H9 (cell line): ENCODE measurements around the gene PAIP1. TPM values are rescaled to one million over a fixed set of nuclear protein-coding genes. Genes with fewer than 3 reads are reported as not detected.

Experiments used
- DNase-seq: peaks from one replicate; pipeline ENCODE4 v3.0.0-alpha.2; 2017
- H2AFZ ChIP-seq: one replicate; pipeline ENCODE4 v1.6.1; 2013; ENCODE audit warnings: mild to moderate bottlenecking, low read length, control low read depth, moderate library complexity
- H2AK5ac ChIP-seq: 2 replicates; pipeline ENCODE4 v1.6.1; 2013; ENCODE audit warnings: low read length, control low read depth, mixed read lengths; ENCODE audit not compliant: insufficient read length
- H2BK120ac ChIP-seq: one replicate; pipeline ENCODE4 v1.6.1; 2013; ENCODE audit warnings: low read depth, mild to moderate bottlenecking, low read length, control low read depth, inconsistent platforms; ENCODE audit not compliant: poor library complexity, severe bottlenecking
- H2BK12ac ChIP-seq: 2 replicates; pipeline ENCODE4 v1.6.1; 2013; ENCODE audit warnings: low read length, control low read depth, mixed read lengths, low read depth; ENCODE audit not compliant: insufficient read length
- H2BK15ac ChIP-seq: 2 replicates; pipeline ENCODE4 v1.6.1; 2013; ENCODE audit warnings: low read depth, low read length, control low read depth
- H2BK20ac ChIP-seq: one replicate; pipeline ENCODE4 v1.6.1; 2013; ENCODE audit warnings: low read depth, mild to moderate bottlenecking, low read length, control low read depth, inconsistent platforms; ENCODE audit not compliant: poor library complexity, severe bottlenecking
- H2BK5ac ChIP-seq: 2 replicates; pipeline ENCODE4 v1.6.1; 2013; ENCODE audit warnings: low read length, control low read depth, mixed read lengths; ENCODE audit not compliant: insufficient read length
- H3K14ac ChIP-seq: 2 replicates; pipeline ENCODE4 v1.6.1; 2013; ENCODE audit warnings: low read length, control low read depth; ENCODE audit not compliant: insufficient read depth
- H3K18ac ChIP-seq: 2 replicates; pipeline ENCODE4 v1.6.1; 2013; ENCODE audit warnings: low read depth, mild to moderate bottlenecking, mixed read lengths, low read length, control low read depth; ENCODE audit not compliant: insufficient read length
- H3K23ac ChIP-seq: 2 replicates; pipeline ENCODE4 v1.6.1; 2013; ENCODE audit warnings: low read length, control low read depth, mixed read lengths, low read depth; ENCODE audit not compliant: insufficient read length
- H3K23me2 ChIP-seq: 2 replicates; pipeline ENCODE4 v1.6.1; 2013; ENCODE audit warnings: low read depth, mild to moderate bottlenecking, mixed read lengths, low read length, control low read depth; ENCODE audit not compliant: insufficient read length, poor library complexity, severe bottlenecking
- H3K27ac ChIP-seq: 2 replicates; pipeline ENCODE4 v1.5.1; 2013; ENCODE audit warnings: low read length, control low read depth, mixed read lengths, low read depth; ENCODE audit not compliant: insufficient read length
- H3K27me3 ChIP-seq: 2 replicates; pipeline ENCODE4 v1.6.1; 2013; ENCODE audit warnings: low read length, control low read depth, inconsistent platforms; ENCODE audit not compliant: insufficient read depth
- H3K4ac ChIP-seq: 2 replicates; pipeline ENCODE4 v1.6.1; 2013; ENCODE audit warnings: low read depth, mild to moderate bottlenecking, control low read depth, inconsistent platforms, low read length, moderate library complexity
- H3K4me1 ChIP-seq: 2 replicates; pipeline ENCODE4 v1.6.1; 2013; ENCODE audit warnings: low read length, control low read depth, inconsistent platforms; ENCODE audit not compliant: insufficient read depth
- H3K4me2 ChIP-seq: 2 replicates; pipeline ENCODE4 v1.6.1; 2013; ENCODE audit warnings: low read length, control low read depth, mixed read lengths; ENCODE audit not compliant: insufficient read length, insufficient read depth
- H3K56ac ChIP-seq: 2 replicates; pipeline ENCODE4 v1.6.1; 2013; ENCODE audit warnings: low read depth, mild to moderate bottlenecking, mixed read lengths, low read length, control low read depth; ENCODE audit not compliant: insufficient read length
- H3K79me1 ChIP-seq: 2 replicates; pipeline ENCODE4 v1.6.1; 2013; ENCODE audit warnings: low read depth, mild to moderate bottlenecking, moderate library complexity, low read length, control low read depth, inconsistent platforms; ENCODE audit not compliant: insufficient read depth, poor library complexity, severe bottlenecking
- H3K79me2 ChIP-seq: 2 replicates; pipeline ENCODE4 v1.6.1; 2013; ENCODE audit warnings: low read length, control low read depth, inconsistent platforms; ENCODE audit not compliant: insufficient read depth
- H3K9ac ChIP-seq: 2 replicates; pipeline ENCODE4 v1.6.1; 2013; ENCODE audit warnings: low read length, control low read depth, mixed read lengths; ENCODE audit not compliant: insufficient read length; ENCODE audit errors: extremely low read depth
- H3K9me3 ChIP-seq: one replicate; pipeline ENCODE4 v1.6.1; 2013; ENCODE audit warnings: low read depth, low read length, inconsistent platforms; ENCODE audit not compliant: control insufficient read depth
- H3T11ph ChIP-seq: one replicate; pipeline ENCODE4 v1.6.1; 2013; ENCODE audit warnings: mild to moderate bottlenecking, low read length, control low read depth, inconsistent platforms
- H4K20me1 ChIP-seq: one replicate; pipeline ENCODE4 v1.6.1; 2013; ENCODE audit not compliant: control insufficient read depth, insufficient read length, insufficient read depth
- H4K5ac ChIP-seq: 2 replicates; pipeline ENCODE4 v1.6.1; 2013; ENCODE audit warnings: low read depth, mild to moderate bottlenecking, mixed read lengths, low read length, control low read depth; ENCODE audit not compliant: insufficient read length
- H4K8ac ChIP-seq: replicated peaks from 2 replicates; pipeline ENCODE4 v1.6.1; 2013; ENCODE audit warnings: low read length, control low read depth, mixed read lengths, low read depth; ENCODE audit not compliant: insufficient read length
- H4K91ac ChIP-seq: 2 replicates; pipeline ENCODE4 v1.6.1; 2013; ENCODE audit warnings: low read depth, mild to moderate bottlenecking, moderate library complexity, mixed read lengths, low read length, control low read depth; ENCODE audit not compliant: insufficient read length
- H3K27ac Mint-ChIP-seq, 3 experiments: 2 replicates in 2 of 3; 3 replicates in 1 of 3; pipeline ENCODE4 v1.8.0; 2020 to 2021; ENCODE audit warnings: mixed read lengths in 3 of 3, mild to moderate bottlenecking in 1 of 3, moderate library complexity in 1 of 3
- H3K27me3 Mint-ChIP-seq: 2 replicates; pipeline ENCODE4 v1.8.0; 2021; ENCODE audit warnings: low read depth, mild to moderate bottlenecking, moderate library complexity, mixed read lengths
- H3K36me3 Mint-ChIP-seq, 3 experiments: 2 replicates in 2 of 3; 3 replicates in 1 of 3; pipeline ENCODE4 v1.8.0; 2020 to 2021; ENCODE audit warnings: low read depth in 3 of 3, mixed read lengths in 3 of 3; ENCODE audit not compliant: insufficient read depth in 1 of 3
- H3K4me1 Mint-ChIP-seq, 2 experiments: 2 replicates each; pipeline ENCODE4 v1.8.0; 2020; ENCODE audit warnings: mixed read lengths in 2 of 2
- H3K4me3 Mint-ChIP-seq, 2 experiments: 2 replicates in 1 of 2; 3 replicates in 1 of 2; pipeline ENCODE4 v1.8.0; 2020 to 2021; ENCODE audit warnings: mild to moderate bottlenecking in 2 of 2, mixed read lengths in 2 of 2, moderate library complexity in 1 of 2
- H3K9me3 Mint-ChIP-seq, 2 experiments: 2 replicates in 1 of 2; 3 replicates in 1 of 2; pipeline ENCODE4 v1.8.0; 2020; ENCODE audit warnings: mild to moderate bottlenecking in 2 of 2, mixed read lengths in 2 of 2, moderate library complexity in 1 of 2
- total RNA-seq: library from RNA; stranded (reverse); gene quantifications from 2 replicates; pipeline ENCODE4 v1.2.1, GENCODE V29; 2021
- TF ChIP-seq, protein P1 (sequence below): fragments of 200-600 bp; sonication (generic); conservative IDR thresholded peaks from 3 replicates; pipeline ENCODE4 v1.8.0; 2021; ENCODE audit warnings: antibody characterized with exemption, mild to moderate bottlenecking

The PAIP1 gene
- total RNA-seq, 1 experiment from 2014 or later: 92.9 TPM

DNA sequence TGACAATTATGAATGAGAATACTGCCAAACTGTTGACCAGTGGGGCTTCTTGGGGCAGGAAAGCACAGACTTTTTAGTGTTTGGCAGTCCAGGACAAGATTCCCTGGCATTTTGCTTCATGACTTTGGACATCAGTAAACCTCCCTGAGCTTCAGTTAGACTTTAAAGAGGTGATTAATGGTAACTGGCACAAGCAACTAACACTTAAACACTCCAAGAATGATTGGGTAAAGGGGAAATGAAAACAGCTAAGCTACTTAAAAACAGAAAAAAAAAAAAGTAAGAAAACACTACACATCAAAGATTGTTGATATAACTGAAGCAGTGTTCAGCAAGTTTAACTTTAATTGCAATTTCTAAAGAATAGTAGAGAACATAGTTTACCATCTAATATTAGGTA is 13.4 kb downstream of the PAIP1 start:
- Mint-ChIP-seq H3K4me1 (no peaks in the 10 kb centered on the region), H3K27me3 (no peaks in the 10 kb centered on the region), H3K9me3 (no peaks in the 10 kb centered on the region), H3K4me3 (no peak overlapping the region), H3K36me3 (peaks cover 41 to 86% (median 74%) of the 10 kb centered on the region in 3 experiments; a peak in 6 of 7 replicates), H3K27ac (no peak overlapping the region)
- Histone ChIP-seq H4K91ac (no peak overlapping the region), H3K9ac (no peak overlapping the region), H3K27me3 (no peaks in the 10 kb centered on the region), H2BK15ac (no peak overlapping the region), H3T11ph (no peak overlapping the region), H3K14ac (no peak overlapping the region), H3K4ac (no peak overlapping the region), H4K20me1 (no peaks in the 10 kb centered on the region), H3K23ac (no peak overlapping the region), H3K9me3 (no peaks in the 10 kb centered on the region), H3K27ac (no peak overlapping the region), H2AK5ac (no peak overlapping the region), H2BK5ac (no peak overlapping the region), H3K4me2 (no peak overlapping the region), H3K23me2 (no peaks in the 10 kb centered on the region), H3K56ac (no peak overlapping the region), H3K18ac (no peak overlapping the region), H4K8ac (no peak overlapping the region), H3K79me1 (no peaks in the 10 kb centered on the region), H2BK120ac (no peak overlapping the region), H3K79me2 (0 out of 2 replicates have a peak, but pooled peaks cover 1% of the 10 kb centered on the region), H2BK20ac (no peak overlapping the region), H4K5ac (no peak overlapping the region), H2BK12ac (no peak overlapping the region), H3K4me1 (no peaks in the 10 kb centered on the region), H2AFZ (no peak overlapping the region)
- TF ChIP-seq, protein P1, sequence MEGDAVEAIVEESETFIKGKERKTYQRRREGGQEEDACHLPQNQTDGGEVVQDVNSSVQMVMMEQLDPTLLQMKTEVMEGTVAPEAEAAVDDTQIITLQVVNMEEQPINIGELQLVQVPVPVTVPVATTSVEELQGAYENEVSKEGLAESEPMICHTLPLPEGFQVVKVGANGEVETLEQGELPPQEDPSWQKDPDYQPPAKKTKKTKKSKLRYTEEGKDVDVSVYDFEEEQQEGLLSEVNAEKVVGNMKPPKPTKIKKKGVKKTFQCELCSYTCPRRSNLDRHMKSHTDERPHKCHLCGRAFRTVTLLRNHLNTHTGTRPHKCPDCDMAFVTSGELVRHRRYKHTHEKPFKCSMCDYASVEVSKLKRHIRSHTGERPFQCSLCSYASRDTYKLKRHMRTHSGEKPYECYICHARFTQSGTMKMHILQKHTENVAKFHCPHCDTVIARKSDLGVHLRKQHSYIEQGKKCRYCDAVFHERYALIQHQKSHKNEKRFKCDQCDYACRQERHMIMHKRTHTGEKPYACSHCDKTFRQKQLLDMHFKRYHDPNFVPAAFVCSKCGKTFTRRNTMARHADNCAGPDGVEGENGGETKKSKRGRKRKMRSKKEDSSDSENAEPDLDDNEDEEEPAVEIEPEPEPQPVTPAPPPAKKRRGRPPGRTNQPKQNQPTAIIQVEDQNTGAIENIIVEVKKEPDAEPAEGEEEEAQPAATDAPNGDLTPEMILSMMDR: no peak
- DNase-seq: no peak
